Breast epithelium (tissue), 4 donors: ENCODE measurements around the gene EDA. TPM values are rescaled to one million over a fixed set of nuclear protein-coding genes. Genes with fewer than 3 reads are reported as not detected.
"Not testable (repeated sequence)": the region's sequence is repeated elsewhere in the genome, so short reads cannot be mapped to it uniquely, and the experiment has no call there.

Experiments used
- DNase-seq, 2 donors: peaks; one replicate each; pipeline ENCODE4 v3.0.0-alpha.2; 2019; ENCODE audit warnings: low spot score in 2 of 2
- H3K27ac ChIP-seq, 2 donors: fragments of 200-600 bp; sonication (generic) in 1 of 2; one replicate each; pipeline ENCODE4 v1.5.1; 2016 to 2019; ENCODE audit warnings: mild to moderate bottlenecking in 1 of 2
- H3K27me3 ChIP-seq, 2 donors: fragments of 200-600 bp; sonication (generic) in 1 of 2; one replicate each; pipeline versions ENCODE4 v1.5.1 to v1.6.0; 2017 to 2019; ENCODE audit warnings: control low read depth in 1 of 2, mild to moderate bottlenecking in 1 of 2
- H3K36me3 ChIP-seq: fragments of 200-600 bp; one replicate; pipeline ENCODE4 v1.5.1; 2019
- H3K4me1 ChIP-seq, 2 donors: fragments of 200-600 bp; sonication (generic); one replicate each; pipeline ENCODE4 v1.5.1; 2016 to 2019; ENCODE audit warnings: control low read depth in 1 of 2
- H3K4me3 ChIP-seq, 3 donors: fragments of 200-600 bp; sonication (generic); 1 replicate in 2 of 3; 2 replicates in 1 of 3; pipeline ENCODE4 v1.5.1; 2016 to 2019; ENCODE audit warnings: mild to moderate bottlenecking in 3 of 3, moderate library complexity in 2 of 3
- H3K9me3 ChIP-seq, 2 donors: fragments of 200-600 bp; sonication (generic) in 1 of 2; one replicate each; pipeline ENCODE4 v1.5.1; 2016 to 2019; ENCODE audit warnings: control low read depth in 1 of 2
- POLR2A ChIP-seq: fragments of 450-650 bp; IDR thresholded peaks from one replicate; pipeline ENCODE4 v1.6.1; 2016; ENCODE audit warnings: antibody characterized with exemption, mild to moderate bottlenecking, moderate library complexity
- POLR2AphosphoS5 ChIP-seq, 3 donors: sonication (generic); formaldehyde crosslinking; IDR thresholded peaks; one replicate each; pipeline ENCODE4 v1.6.1; 2017; ENCODE audit warnings: antibody characterized with exemption in 3 of 3
- intact Hi-C: fragments of 100-400 bp; cut with DNase I; formaldehyde crosslinking; loops from one replicate; pipeline ENCODE4 v1.15.1; 2023; ENCODE audit warnings: low total_unique reads
- total RNA-seq, 3 donors: library from RNA; depleted of rRNA; stranded (reverse); fragments of >200 nt; gene quantifications; one replicate each; pipeline ENCODE4 v1.1.0, GENCODE V29; 2016
- TF ChIP-seq, protein P1 (sequence below), 3 donors: fragments of 450-650 bp; IDR thresholded peaks; one replicate each; pipeline ENCODE4 v1.5.1; 2016 to 2017; ENCODE audit warnings: antibody characterized with exemption in 3 of 3, mild to moderate bottlenecking in 3 of 3, moderate library complexity in 3 of 3

Gene EDA
- total RNA-seq, 3 donors from 2014 or later: 3.6 to 6.7 (median 5.0) TPM

DNA sequence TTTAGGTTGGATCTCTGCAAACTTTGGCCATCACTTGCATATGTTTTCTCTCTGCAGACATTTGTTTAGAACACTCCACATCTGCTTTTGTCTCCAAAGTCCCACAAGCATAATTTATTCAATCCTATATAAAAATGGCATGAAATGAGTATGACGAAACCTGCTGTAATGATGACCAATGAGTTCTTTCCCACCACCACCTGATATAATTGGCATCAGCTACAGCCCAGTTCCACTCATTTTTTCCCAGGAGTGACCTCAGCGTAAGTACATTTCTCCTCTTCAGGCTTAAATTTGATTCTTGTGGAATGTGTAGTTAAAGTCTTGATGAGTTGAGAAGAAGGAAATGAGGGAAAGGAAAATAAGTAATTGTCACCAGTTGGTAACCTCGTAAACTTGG, 228.7 kb downstream of the EDA start:
- Histone ChIP-seq H3K27ac (no peak overlapping the region), H3K4me1 (no peaks in the 10 kb centered on the region), H3K27me3 (peaks cover 0 to 6% of the 10 kb centered on the region in 2 donors), H3K9me3 (no peaks in the 10 kb centered on the region), H3K4me3 (no peak overlapping the region), H3K36me3 (no peaks in the 10 kb centered on the region)
- no peak for DNase-seq
- TF ChIP-seq POLR2AphosphoS5 (IDR thresholded peaks at IDR 0.05): no peak
- TF ChIP-seq, protein P1, sequence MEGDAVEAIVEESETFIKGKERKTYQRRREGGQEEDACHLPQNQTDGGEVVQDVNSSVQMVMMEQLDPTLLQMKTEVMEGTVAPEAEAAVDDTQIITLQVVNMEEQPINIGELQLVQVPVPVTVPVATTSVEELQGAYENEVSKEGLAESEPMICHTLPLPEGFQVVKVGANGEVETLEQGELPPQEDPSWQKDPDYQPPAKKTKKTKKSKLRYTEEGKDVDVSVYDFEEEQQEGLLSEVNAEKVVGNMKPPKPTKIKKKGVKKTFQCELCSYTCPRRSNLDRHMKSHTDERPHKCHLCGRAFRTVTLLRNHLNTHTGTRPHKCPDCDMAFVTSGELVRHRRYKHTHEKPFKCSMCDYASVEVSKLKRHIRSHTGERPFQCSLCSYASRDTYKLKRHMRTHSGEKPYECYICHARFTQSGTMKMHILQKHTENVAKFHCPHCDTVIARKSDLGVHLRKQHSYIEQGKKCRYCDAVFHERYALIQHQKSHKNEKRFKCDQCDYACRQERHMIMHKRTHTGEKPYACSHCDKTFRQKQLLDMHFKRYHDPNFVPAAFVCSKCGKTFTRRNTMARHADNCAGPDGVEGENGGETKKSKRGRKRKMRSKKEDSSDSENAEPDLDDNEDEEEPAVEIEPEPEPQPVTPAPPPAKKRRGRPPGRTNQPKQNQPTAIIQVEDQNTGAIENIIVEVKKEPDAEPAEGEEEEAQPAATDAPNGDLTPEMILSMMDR (IDR thresholded peaks at IDR 0.05): no peak
- TF ChIP-seq POLR2A: no peak
- intact Hi-C loops: no loop called here

DNA sequence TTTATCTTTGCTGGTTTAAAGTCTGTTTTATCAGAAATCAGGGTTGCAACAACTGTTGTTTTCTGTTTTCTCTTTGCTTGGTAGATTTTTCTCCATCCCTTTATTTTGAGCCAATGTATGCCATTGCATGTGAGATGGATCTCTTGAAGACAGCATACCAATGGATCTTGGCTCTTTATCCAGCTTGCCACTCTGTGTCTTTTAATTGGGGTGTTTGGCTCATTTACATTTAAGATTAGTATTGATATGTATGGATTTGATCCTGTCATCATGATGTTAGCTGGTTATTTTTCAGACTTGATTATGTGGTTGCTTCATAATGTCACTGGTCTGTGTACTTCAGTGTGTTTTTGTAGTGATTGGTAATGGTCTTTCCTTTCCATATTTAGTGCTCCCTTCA, 244.1 kb downstream of the EDA start:
- H3K4me3 ChIP-seq, H3K4me1 ChIP-seq, H3K27me3 ChIP-seq, DNase-seq, intact Hi-C loops, H3K36me3 ChIP-seq, H3K27ac ChIP-seq: not testable (repeated sequence)
- H3K9me3 ChIP-seq: peaks cover 0 to 44% of the 10 kb centered on the region in 2 donors

DNA sequence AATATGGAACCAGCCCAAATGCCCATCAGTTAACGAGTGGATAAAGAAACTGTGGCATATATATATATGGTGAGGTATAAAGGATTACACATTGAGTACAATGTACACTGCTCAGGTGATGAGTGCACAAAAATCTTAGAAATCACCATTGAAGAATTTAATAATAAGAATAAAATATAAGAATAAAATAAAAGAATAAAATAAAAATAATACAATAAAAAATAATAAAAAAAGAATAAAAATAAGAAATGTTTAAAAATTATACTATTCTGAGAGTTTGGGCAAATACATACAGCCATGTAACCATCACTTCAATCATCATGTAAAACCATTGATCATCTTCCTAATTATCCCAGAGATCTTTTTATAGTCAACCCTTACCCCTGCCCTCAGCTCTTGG, 260.3 kb downstream of the EDA start:
- intact Hi-C loops: no loop called here
- H3K27ac ChIP-seq: no peak overlapping the region
- no peaks in the 10 kb centered on the region for H3K36me3 ChIP-seq
- TF ChIP-seq, protein P1 (IDR thresholded peaks at IDR 0.05): no peak
- TF ChIP-seq POLR2A: no peak
- no peak for TF ChIP-seq POLR2AphosphoS5 (IDR thresholded peaks at IDR 0.05)
- no peaks in the 10 kb centered on the region for H3K27me3 ChIP-seq
- no peaks in the 10 kb centered on the region for H3K4me1 ChIP-seq
- H3K9me3 ChIP-seq: peaks cover 14 to 33% of the 10 kb centered on the region in 2 donors
- DNase-seq: no peak
- no peak overlapping the region for H3K4me3 ChIP-seq

DNA sequence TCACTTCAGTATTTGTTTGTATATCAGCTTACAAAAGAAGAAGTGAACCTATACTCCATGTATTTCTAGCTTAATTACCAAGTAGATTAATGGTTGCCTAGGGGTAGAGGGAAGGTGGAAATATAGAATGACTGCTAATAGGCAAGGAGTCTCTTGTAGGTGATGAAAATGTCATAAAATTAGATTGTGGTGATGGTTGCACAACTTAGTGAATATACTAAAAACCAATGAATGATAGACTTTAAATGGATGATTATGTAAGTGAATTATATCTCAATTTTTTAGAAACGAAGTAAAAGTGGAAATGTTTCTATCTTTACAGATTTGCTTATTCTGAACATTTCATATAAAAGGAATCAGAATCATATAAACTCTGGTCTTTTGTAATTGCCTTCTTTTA, 268.3 kb downstream of the EDA start:
- H3K4me3 ChIP-seq: no peak overlapping the region
- H3K4me1 ChIP-seq: no peaks in the 10 kb centered on the region
- H3K36me3 ChIP-seq: no peaks in the 10 kb centered on the region
- intact Hi-C loops: no loop called here
- H3K9me3 ChIP-seq: peaks cover 27 to 59% of the 10 kb centered on the region in 2 donors
- DNase-seq: no peak
- no peak overlapping the region for H3K27ac ChIP-seq
- TF ChIP-seq POLR2AphosphoS5 (IDR thresholded peaks at IDR 0.05) (no peak), POLR2A (no peak)
- TF ChIP-seq, protein P1 (IDR thresholded peaks at IDR 0.05): no peak
- H3K27me3 ChIP-seq: peaks cover 0 to 18% of the 10 kb centered on the region in 2 donors

GRCh38 chrX:69896046-69896445, 280.1 kb downstream of the EDA start:
- Histone ChIP-seq H3K4me1 (no peaks in the 10 kb centered on the region), H3K27me3 (peaks cover 0 to 4% of the 10 kb centered on the region in 2 donors), H3K27ac (no peak overlapping the region), H3K4me3 (no peak overlapping the region), H3K9me3 (peaks cover 0 to 3% of the 10 kb centered on the region in 2 donors), H3K36me3 (no peaks in the 10 kb centered on the region)
- intact Hi-C loops: no loop called here
- TF ChIP-seq, protein P1 (IDR thresholded peaks at IDR 0.05): no peak
- TF ChIP-seq POLR2AphosphoS5 (IDR thresholded peaks at IDR 0.05): no peak
- TF ChIP-seq POLR2A: no peak
- DNase-seq: no peak

DNA sequence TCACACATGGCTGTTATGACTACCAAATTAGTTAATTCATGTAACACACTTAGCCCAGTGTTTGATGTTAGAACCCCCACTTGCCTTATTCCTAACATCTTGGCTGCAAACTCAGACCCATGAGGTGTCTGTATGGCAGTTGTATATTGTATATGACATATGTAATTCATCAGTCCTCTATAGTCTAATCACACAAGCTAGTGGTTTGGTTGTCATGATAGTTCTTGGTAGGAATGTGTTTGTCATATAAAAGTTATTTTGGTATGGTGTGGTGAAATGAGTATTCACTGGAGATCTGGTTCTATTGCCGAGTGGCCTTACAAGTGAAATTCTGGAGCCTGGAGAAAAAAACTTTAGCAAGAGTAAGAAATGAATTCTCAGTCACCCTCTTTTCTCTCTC, 284.6 kb downstream of the EDA start:
- TF ChIP-seq, protein P1 (IDR thresholded peaks at IDR 0.05): no peak
- TF ChIP-seq POLR2AphosphoS5 (IDR thresholded peaks at IDR 0.05) (no peak), POLR2A (no peak)
- Histone ChIP-seq H3K27ac (no peak overlapping the region), H3K4me3 (no peak overlapping the region), H3K4me1 (no peaks in the 10 kb centered on the region), H3K36me3 (no peaks in the 10 kb centered on the region), H3K27me3 (peaks cover 0 to 27% of the 10 kb centered on the region in 2 donors), H3K9me3 (no peaks in the 10 kb centered on the region)
- DNase-seq: no peak
- intact Hi-C loops: no loop called here
